GM12891 (cell line): Measurements from ENCODE around the gene RABEPK.
"Not testable (repeated sequence)": the region's sequence is repeated elsewhere in the genome, so short reads cannot be mapped to it uniquely, and the experiment has no call there.

Experiments used
- DNase-seq: peaks from one replicate; pipeline ENCODE4 v3.0.0; 2011; ENCODE audit warnings: low spot score; ENCODE audit not compliant: insufficient read length
- FAIRE-seq: peaks from 2 replicates; lab custom pipeline; 2011; peaks lifted over from hg19 to GRCh38; lab: Jason Lieb, UNC
- PAX5 ChIP-seq: IDR thresholded peaks from 2 replicates; pipeline ENCODE4 v1.6.1; 2011; ENCODE audit warnings: low read length, moderate library complexity, mild to moderate bottlenecking; ENCODE audit not compliant: insufficient read depth, severe bottlenecking
- POLR2A ChIP-seq: IDR thresholded peaks from 2 replicates; pipeline ENCODE4 v1.6.1; 2011; ENCODE audit warnings: low read depth, low read length, control low read depth
- POLR2AphosphoS5 ChIP-seq: IDR thresholded peaks from 2 replicates; pipeline ENCODE4 v1.6.1; 2011; ENCODE audit warnings: low read depth, low read length, control low read depth
- POU2F2 ChIP-seq: IDR thresholded peaks from 2 replicates; pipeline ENCODE4 v1.6.1; 2011; ENCODE audit warnings: low read depth, mild to moderate bottlenecking, control low read depth, low read length, moderate library complexity
- SPI1 ChIP-seq: IDR thresholded peaks from 2 replicates; pipeline ENCODE4 v1.6.1; 2011; ENCODE audit warnings: low read depth, low read length, control low read depth
- TAF1 ChIP-seq: IDR thresholded peaks from 2 replicates; pipeline ENCODE4 v1.6.1; 2011; ENCODE audit warnings: low read depth, low read length, control low read depth

Gene RABEPK

DNA sequence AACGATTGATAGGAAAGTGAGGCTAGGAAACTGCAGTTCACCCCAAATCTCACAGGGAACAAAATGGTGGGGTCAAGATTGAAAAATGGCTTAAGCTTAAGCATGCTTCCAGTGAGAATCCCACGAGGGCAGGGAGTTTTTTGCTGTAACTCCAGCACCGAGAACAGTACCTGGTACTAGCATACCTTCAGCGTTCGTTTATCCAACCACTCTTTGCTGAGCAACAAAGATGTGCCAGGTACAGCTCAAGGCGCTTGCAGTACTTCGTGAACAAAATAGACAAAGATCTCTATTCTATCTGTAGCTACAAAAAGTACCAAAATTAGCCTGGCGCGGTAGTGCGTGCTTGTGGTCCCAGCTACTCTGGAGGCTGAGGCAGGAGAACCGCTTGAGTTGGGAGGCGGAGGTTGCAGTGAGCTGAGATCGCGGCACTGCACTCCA lies 10.0 kb upstream of the RABEPK start:
- DNase-seq (no peak), FAIRE-seq (peak; percentile 16)
- TF ChIP-seq PAX5: no peak
- no peak for TF ChIP-seq POLR2A
- no peak for TF ChIP-seq POU2F2

DNA sequence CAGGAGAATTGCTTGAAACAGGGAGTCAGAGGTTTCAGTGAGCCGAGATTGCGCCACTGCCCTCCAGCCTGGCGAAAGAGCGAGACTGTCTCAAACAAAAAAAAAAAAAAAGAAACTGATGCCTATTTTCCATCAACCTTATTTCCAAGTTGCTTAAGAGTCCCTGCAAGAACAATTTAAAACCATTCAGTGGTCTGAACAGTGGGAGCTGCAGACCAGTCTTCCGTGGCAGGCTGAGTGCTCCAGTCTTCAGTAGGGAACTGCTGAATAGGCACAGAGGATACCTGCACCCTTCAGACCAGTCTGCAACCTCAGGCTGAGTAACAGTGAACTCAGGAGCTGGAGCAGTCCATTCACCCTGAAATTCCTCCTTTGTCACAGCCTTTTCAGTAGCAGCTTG lies 5.9 kb upstream of the RABEPK start:
- not testable (repeated sequence) for DNase-seq, FAIRE-seq

DNA sequence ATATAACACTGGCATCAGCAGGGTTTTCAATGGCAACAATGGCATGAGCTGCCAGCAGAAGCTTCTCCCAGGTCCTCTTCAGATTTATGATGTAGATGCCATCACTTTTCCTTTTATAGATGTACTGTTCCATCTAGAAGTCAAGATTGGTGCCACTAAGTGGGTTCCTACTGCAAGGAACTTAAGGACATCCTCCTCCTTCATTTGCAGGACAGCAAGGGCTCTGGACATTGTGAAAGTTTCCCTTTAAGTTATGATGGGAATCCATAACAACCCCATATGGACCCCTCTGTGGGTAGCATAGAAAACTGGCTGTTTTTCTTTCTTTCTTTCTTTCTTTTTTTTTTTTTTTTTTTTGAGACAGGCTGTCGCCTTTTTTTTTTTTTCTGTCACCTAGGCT lies 4.8 kb upstream of the RABEPK start:
- FAIRE-seq, DNase-seq: not testable (repeated sequence)

DNA sequence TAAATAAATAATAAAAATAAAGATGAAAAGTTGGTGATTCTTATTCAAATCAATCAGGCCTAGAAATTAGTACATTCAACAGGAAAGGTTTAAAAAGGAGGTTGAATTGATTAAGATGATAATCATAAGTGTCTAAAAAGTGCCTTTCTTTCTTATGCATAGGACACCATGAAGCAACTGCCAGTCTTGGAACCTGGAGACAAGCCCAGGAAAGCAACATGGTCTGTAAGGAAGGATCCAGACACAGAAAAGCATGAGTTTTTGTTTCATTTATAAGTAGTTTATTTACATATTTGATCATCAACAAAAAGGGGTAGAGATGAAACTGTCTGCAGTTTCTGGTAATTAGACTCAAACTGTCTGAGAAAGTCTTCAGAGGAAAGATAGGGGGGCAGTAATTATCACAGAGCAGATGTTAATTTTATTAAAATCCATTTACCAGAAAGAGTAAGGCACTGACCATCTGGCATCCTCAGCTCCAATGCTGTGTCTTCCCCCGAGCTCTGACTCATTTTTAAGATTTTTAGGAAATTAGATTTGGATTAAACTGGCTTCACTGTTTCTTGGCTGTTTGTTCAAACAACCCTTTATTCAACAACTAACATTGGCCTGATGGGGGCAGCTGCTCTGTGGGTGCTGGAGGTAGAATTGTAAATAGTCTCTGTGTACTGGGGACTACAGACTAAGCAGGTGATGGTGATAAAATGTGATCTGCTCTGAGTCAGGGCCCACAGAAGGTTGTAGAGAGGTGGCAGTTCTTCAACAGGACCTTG lies 2.7 kb downstream of the RABEPK start:
- FAIRE-seq (no peak), DNase-seq (no peak)
- TF ChIP-seq SPI1 (no peak), POU2F2 (no peak), POLR2A (no peak), POLR2AphosphoS5 (no peak), TAF1 (no peak), PAX5 (no peak)

DNA sequence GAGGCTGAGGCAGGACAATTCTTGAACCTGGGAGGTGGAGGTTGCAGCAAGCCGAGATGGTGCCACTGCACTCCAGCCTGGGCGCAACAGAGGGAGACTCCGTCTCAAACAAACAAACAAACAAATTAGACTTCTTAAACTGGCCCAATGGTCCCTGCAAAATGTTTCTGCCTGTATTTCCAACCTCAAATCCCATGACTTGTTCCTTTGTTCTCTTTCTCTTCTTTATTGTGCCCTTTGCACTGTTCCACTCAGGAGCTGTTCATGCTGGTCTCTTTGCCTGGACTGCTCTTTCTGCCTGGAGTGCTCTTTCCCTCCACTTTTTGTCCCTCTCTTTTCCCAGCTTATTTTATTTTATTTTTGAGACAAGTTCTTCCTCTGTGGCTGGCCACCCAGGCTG lies 4.1 kb downstream of the RABEPK start:
- FAIRE-seq (no peak), DNase-seq (no peak)
- TF ChIP-seq TAF1: no peak
- no peak for TF ChIP-seq POLR2A
- no peak for TF ChIP-seq PAX5
- TF ChIP-seq POU2F2: no peak
- no peak for TF ChIP-seq POLR2AphosphoS5
- no peak for TF ChIP-seq SPI1

DNA sequence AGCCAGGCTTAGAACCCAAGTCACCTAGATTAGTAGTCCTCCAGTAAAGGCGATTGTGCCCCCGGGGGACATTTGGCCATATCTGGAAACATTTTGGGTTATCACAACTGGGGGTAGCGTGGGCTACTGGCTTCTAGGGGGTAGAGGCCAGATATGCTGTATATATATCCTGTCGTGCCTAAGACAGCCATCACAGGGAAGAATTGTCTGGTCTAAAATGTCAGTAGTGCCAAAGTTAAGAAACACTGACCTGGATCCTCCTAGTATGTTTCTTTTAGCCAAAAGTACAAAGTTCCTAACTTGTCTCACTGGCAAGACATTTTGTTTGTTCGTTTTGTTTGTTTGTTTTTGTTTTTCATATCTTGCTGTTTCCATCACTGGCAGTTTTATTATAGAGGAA lies 13.8 kb downstream of the RABEPK start:
- TF ChIP-seq POLR2A (no peak), TAF1 (no peak), POLR2AphosphoS5 (no peak), SPI1 (no peak), PAX5 (no peak), POU2F2 (no peak)
- DNase-seq (no peak), FAIRE-seq (no peak)

DNA sequence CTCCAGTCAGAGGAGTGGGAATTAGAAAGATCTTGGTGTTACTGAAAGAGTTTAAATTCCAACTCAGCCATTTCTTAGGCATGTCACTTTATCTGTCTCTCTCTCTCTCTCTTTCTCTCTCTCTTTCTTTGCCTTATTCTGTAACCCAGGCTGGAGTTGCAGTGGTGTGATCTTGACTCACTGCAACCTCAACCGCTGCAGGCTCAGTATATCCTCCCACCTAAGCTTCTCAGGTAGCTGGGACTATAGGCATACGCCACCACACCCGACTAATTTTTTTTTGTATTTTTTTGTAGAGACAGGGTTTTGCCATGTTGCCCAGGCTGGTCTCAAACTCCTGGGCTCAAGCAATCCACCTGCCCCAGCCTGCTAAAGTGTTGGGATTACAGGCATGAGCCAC lies 18.3 kb downstream of the RABEPK start:
- FAIRE-seq: no peak
- no peak for TF ChIP-seq POLR2A

DNA sequence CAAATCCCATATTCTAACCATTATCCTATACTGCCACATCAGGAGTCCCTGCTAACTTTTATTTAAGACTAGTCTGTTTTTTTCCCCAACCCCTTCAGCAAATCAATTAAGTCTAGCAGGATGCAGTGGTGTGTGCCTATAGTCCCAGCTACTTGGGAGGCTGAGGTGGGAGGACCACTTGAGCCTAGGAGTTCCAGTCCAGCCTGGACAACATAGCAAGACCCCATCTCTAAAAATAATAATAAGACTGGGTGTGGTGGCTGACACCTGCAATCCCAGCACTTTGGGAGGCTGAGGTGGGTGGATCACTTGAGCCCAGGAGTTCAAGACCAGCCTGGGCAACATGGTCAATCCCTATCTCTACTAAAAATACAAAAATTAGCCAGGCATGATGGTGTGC lies 24.5 kb downstream of the RABEPK start:
- not testable (repeated sequence) for FAIRE-seq

More for the DNA sequence above, 18.3 kb downstream of the RABEPK start:
- no peak for DNase-seq

DNA sequence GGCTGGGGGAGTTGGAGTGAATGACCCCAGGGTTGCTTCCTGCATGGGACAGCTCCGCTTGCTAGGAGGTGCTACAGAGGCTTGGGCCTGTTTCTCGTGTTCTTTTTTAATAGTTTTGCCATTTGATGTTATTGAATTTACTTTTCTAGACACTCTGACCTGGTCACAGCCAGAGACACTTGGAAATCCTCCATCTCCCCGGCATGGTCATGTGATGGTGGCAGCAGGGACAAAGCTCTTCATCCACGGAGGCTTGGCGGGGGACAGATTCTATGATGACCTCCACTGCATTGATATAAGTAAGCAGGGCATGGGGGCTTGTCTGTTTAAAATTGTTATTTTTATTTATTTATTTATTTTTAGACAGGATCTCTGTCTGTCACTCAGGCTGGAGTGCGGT lies 27.4 kb downstream of the RABEPK start:
- no peak for FAIRE-seq
- TF ChIP-seq POLR2A (no peak), PAX5 (no peak), POLR2AphosphoS5 (no peak), TAF1 (no peak), SPI1 (no peak), POU2F2 (no peak)
- no peak for DNase-seq

More for the DNA sequence above, 24.5 kb downstream of the RABEPK start:
- not testable (repeated sequence) for DNase-seq

DNA sequence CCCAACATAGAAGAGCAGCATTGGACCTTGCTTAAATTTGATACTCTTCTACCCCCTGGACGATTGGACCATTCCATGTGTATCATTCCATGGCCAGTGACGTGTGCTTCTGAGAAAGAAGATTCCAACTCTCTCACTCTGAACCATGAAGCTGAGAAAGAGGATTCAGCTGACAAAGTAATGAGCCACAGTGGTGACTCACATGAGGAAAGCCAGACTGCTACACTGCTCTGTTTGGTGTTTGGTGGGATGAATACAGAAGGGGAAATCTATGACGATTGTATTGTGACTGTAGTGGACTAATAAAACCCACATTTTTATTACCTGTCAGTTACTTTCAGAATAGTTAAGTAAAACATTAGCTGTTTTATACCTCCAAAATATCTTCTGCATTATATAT lies 33.3 kb downstream of the RABEPK start:
- DNase-seq: no peak
- no peak for TF ChIP-seq POLR2AphosphoS5
- no peak for TF ChIP-seq SPI1
- no peak for TF ChIP-seq TAF1
- TF ChIP-seq POU2F2: no peak
- no peak for TF ChIP-seq POLR2A
- TF ChIP-seq PAX5: no peak
- no peak for FAIRE-seq

DNA sequence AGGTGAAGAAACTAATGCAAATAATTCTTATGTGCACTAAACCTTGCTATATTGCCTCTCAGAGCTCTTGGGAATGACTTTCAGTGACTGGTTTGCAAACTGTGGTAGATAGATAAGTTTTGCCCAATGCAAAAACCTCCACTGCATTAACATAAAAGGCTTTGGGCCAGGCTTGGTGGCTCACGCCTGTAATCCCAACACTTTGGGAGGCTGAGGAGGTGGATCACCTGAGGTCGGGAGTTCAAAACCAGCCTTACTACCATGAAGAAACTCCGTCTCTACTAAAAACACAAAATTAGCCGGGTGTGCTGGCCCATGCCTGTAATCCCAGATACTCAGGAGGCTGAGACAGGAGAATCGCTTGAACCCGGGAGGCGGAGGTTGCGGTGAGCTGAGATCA lies 33.8 kb downstream of the RABEPK start:
- FAIRE-seq, DNase-seq: not testable (repeated sequence)
